Activated CD8-positive, alpha-beta memory T cell treated with anti-CD3 and anti-CD28 coated beads, Interleukin-2, amount 50 U/mL, for 4 hours (primary cell): ENCODE data around the gene FAN1.
"Not testable (repeated sequence)": the region's sequence is repeated elsewhere in the genome, so short reads cannot be mapped to it uniquely, and the experiment has no call there.

Experiments
- DNase-seq: peaks from one replicate; pipeline ENCODE4 v3.0.0-alpha.2; 2020

FAN1 gene

GRCh38 chr15:30903497-30904187 lies at the start of gene FAN1:
TSS of gene FAN1 (plus strand) at chr15:30903915. CDS start at chr15:30904664, 749 bp downstream.
- peak; percentile 82 for DNase-seq

- DNase-seq = no peak
These were observed 44.4 kb upstream of the FAN1 start for GRCh38 chr15:30859091-30859874.

DNA sequence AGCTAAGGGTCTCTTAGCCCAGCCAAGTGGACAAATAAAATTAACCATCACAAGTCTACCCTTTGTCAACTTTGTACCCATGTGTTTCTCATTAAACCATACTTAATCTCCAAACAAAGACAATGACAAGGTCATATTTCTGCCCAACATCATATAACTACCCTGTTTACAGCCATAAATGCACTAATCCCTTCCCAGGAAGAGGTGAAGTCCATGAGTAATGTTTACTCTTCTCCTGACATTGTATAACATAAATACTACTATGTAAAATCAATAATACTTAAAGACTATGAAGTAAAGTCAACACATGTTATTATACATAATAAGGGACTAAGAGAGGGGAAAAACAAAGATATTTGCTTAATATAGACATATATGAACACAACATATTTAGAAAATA lies 38.5 kb upstream of the FAN1 start:
- no peak for DNase-seq

DNA sequence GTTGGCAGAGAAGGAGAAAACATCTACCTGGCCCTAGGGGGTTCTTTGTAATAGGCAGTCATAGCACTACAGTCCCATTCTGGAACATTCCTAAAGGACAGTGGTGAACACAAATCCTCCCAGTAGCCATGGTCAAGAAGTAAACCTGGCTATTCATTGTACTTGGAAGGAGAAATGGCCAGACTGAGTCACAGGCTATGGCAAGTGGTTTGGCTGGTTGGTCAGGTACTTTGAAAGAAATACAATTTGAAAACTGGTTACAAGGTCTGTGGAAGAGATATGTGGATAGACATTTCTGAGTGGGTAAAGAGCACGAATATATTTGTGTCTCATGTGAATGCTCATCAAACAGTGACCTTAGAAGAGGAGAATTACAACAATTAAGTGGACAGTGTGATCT lies 33.0 kb upstream of the FAN1 start:
- DNase-seq = no peak

DNA sequence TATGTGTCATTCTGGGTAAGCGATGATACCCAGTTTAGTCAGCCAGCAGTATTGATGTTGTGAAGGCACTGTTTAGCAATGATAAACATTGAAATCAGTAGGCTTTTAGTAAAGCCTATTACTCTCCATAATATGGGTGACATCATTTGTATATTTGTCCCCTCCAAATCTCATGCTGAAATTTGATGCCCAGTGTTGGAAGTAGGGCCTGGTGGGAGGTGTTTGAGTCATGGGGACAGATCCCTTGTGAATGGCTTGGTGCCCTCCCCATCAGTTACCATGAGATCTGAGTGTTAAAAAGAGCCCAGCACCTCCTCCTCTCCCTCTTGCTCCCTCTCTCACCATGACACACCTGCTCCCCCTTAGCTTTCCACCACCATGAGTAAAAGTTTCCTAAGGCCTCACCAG lies 31.4 kb upstream of the FAN1 start:
- no peak for DNase-seq

GRCh38 chr15:30877070-30877469 lies 26.6 kb upstream of the FAN1 start:
- no peak for DNase-seq

GRCh38 chr15:30878515-30878914 lies 25.2 kb upstream of the FAN1 start:
- no peak for DNase-seq

- peak; percentile 29 for DNase-seq
These were observed 20.8 kb upstream of the FAN1 start for GRCh38 chr15:30882849-30883433.

GRCh38 chr15:30883666-30884065 lies 20.0 kb upstream of the FAN1 start:
- not testable (repeated sequence) for DNase-seq

DNA sequence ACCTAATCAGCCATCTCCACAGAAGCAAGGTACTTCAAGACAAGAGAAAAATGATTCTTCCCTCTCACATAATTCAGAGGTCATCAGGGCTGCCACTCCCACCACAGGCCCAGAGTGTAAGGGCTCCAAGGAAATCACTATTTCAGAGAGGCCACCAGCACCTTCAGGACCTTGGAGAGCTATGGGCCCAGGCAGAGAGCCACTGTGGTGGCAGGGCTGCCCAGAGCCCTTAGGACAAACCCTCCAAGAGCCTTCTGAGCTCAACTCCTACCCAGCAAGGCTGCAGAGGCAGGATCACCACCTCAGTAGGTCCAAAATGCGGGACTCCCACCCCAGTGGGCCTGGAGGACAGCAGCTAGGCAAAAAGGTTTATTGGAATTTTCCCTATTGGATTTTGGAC lies 17.9 kb upstream of the FAN1 start:
- no peak for DNase-seq

GRCh38 chr15:30889196-30889595 lies 14.5 kb upstream of the FAN1 start:
- no peak for DNase-seq

DNA sequence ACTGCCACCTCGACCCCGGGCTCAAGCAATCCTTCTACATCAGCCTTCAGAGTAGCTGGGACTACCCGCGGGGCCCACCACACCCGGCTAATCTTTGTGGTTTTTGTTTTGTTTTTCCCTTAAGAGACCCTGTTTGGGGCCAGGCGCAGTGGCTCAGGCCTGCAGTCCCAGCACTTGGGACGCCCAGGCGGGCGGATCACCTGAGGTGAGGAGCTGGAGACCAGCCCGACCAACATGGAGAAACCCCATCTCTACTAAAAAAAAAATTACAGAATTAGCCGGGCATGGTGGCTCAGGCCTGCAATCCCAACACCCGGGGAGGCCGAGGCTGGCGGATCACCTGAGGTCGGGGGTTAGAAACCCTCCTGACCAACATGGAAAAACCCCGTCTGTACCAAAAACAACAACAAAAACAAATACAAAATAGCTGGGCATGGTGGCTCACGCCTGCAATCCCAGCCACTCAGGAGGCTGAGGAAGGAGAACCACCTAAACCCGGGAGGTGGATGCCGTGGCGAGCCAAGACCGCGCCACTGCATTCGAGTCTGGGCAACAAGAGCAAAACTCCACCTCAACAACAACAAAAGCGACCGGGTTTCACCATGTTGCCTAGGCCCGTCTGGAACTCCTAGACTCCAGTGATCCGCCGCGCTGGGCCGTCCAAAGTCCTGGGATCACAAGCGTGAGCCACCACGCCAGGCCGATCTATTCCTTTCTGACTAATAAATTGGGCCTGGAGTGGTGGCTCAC lies 8.1 kb upstream of the FAN1 start:
- no peak for DNase-seq

DNA sequence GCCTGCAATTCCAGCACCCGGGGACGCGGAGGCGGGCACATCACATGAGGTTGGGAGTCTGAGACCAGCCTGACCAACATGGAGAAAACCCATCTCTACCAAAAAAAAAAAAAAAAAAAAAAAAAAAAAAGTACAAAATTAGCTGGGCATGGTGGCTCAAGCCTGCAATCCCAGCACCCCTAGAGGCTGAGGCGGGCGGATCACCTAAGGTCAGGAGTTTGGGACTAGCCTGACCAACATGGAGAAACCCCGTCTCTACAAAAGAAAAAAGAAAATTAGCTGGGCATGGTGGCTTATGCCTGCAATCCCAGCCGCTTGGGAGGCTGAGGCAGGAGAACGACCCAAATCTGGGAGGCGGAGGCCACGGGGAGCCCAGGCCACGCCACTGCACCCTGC lies 7.5 kb upstream of the FAN1 start:
- DNase-seq = no peak

DNA sequence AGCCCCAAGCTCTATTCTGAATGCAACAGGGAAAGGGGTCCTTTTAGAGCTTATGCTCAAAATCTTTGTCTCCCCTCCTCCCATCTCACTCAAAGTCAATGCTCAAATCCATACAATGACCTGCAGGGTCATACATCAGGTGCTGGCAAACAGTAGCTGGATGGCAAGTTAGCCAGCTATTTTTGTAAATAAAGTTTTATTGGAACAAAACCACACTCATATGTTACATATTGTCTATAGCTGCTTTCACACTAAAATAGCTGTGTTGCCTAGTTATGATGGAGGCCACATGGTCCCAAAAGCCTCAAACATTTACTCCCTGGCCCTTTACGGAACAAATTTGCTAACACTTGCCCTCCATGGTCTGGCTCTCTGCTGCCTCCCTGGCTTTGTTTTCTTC lies 1.8 kb upstream of the FAN1 start:
- DNase-seq = no peak

- no peak for DNase-seq
These were observed 1.1 kb downstream of the FAN1 start for GRCh38 chr15:30904812-30905211.

- DNase-seq = no peak
These were observed 2.1 kb downstream of the FAN1 start for GRCh38 chr15:30905821-30906220.

GRCh38 chr15:30906366-30906765 lies 2.7 kb downstream of the FAN1 start:
- no peak for DNase-seq

GRCh38 chr15:30913761-30914160 lies 10.0 kb downstream of the FAN1 start:
- DNase-seq = no peak

GRCh38 chr15:30917013-30917412 lies 13.3 kb downstream of the FAN1 start:
- no peak for DNase-seq

- no peak for DNase-seq
These were observed 14.0 kb downstream of the FAN1 start for GRCh38 chr15:30917675-30918074.

GRCh38 chr15:30918366-30918765 lies 14.7 kb downstream of the FAN1 start:
- no peak for DNase-seq

DNA sequence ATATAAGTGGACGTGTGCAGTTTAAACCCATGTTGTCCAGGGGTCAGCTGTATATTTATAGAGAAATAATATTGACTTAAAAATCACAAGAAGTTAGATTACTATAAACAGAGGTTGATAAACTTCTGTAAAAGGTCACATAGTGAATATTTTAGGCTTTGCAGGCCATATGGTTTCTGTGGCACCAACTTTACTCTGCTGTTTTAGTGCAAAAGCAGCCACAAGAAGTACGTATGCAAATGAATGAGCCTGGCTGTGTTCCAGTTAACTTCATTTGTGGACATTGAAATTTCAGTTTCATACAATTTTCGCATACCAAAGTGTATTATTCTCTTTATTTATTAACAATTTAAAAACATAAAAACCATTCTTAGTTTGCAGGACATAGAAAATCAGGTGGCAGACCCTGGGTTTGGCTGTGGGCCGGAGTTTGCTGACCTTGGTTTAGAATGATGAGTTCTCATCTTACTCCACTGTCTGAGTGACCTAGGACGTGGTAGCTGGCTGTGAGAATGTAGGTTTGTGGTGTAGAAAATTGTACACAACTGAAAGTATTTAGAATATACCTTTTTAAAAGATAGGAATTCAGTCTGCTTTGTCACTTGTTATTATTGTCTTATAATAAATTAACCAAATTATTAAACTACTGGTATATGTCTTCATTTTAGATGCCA lies 16.3 kb downstream of the FAN1 start:
- DNase-seq = no peak

GRCh38 chr15:30921106-30921505 lies 17.4 kb downstream of the FAN1 start:
- no peak for DNase-seq
